ENCODE results near the gene DNAJC18.
"Not testable (repeated sequence)": the region's sequence is repeated elsewhere in the genome, so short reads cannot be mapped to it uniquely, and the experiment has no call there.

DNAJC18 gene

DNA sequence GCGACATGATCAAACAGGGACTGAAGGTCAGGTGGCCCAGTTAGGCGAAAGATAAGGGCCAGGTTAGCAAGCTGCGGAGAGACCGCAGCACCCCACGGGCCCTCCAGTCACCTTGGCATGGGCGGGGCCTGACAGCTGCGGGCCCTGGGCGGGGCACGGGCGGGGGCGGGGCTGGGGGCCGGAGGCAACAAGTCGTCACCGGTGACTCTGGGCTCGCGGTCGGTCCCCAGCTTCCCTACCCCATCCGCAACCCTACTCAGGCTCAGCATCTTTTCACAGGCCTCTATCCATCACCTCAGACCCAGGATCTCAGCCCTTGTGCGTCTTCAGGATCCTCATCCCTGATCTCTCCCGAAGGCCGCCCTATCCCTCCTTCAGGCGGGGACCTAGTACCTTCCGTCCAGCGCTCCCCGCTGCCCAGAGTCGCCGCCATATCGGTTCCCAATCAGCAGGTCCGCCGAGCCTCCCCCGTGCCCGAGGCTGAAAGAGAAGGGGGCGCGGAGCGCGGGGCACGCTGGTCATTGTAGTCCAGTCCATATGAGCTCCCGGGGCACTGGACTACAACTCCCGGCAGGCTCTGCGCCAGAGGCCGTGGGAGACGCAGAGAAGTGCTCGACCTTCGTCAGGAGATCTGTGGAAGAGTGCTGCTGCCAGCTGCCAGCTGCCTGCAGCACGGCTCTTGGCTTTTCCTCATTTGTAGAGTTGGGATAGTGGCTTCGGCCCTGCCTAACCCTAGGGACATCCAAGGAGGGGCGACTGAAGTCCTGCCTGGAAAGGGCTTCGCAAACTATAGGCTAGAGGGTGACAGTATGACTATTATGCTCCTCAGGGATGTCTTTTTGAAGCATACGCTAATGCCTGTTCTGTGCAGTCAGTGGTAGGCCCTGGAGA is at the start of gene DNAJC18:
Gene DNAJC18, minus strand, starts transcription at position 513 of the 891 bp plus-strand sequence. Its CDS starts 80 bp downstream, at position 433.
- in situ Hi-C loops (cut with MboI; ENCODE audit: low sequenced_read_pairs) = no loop called here
- Histone ChIP-seq H3K4me3 (peak within 1 kb of the TSS; percentile 88), H3K9me3 (no peaks in the 10 kb centered on the region), H3K4me1 (peaks cover 6% of the 10 kb centered on the region), H3K27me3 (ENCODE audit: low read depth) (peaks cover 4% of the 10 kb centered on the region; the same call in 1 of the 2 replicates), H3K36me3 (replicated peaks) (no peaks in the 10 kb centered on the region)
- DNase-seq (ENCODE audit: low spot score in 2 of 2) = peak; percentile 90 to 96

DNA sequence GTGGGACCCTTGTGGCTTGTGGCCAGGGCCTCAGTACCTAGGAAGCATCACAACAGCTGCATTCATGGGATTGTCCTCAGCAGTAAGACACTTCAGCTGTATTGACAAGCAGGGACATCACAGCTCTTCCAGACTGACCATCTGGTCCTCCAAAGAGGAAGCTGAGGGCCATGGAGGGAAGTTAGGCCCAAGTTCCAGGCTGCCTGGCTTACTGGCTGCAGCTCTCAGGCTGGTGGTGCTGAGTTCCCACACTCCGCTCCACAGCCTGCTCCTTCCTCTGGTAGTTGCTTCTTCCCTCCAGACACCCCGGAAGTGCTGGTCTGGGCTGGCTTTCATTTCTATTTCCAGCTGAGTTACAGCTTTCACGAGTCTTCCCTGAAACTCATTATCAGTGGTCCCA is 48.9 kb upstream of the DNAJC18 start:
- no peaks in the 10 kb centered on the region for H3K36me3 ChIP-seq (replicated peaks)
- no peak for DNase-seq (ENCODE audit: low spot score in 2 of 2)
- H3K27me3 ChIP-seq (ENCODE audit: low read depth) = no peaks in the 10 kb centered on the region
- H3K4me1 ChIP-seq = no peaks in the 10 kb centered on the region
- no peaks in the 10 kb centered on the region for H3K9me3 ChIP-seq
- H3K4me3 ChIP-seq = no peak overlapping the region
- in situ Hi-C loops (cut with MboI; ENCODE audit: low sequenced_read_pairs) = no loop called here

DNA sequence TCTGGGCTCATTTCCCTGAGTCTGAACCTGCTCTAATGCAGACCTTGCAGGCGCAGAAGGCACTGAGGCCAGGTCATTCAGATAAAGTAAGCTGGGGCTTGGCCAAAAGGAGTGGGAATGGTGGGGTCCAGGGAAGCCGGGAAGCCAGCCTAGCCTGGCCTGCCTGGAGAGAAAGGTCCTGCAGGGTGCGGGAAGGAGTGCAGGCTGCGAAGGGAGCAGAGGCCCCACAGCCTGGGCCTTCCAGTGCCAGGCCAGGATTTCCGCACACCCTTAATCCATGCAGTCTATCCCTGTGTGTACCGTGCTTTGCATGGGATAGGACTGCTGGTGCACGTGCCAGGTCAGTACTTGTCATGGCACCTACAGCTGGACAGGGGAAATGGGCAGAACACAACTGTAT is 46.9 kb upstream of the DNAJC18 start:
- in situ Hi-C loops (cut with MboI; ENCODE audit: low sequenced_read_pairs) = no loop called here
- Histone ChIP-seq H3K9me3 (no peaks in the 10 kb centered on the region), H3K27me3 (ENCODE audit: low read depth) (no peaks in the 10 kb centered on the region), H3K36me3 (replicated peaks) (no peaks in the 10 kb centered on the region), H3K4me1 (peaks cover 10% of the 10 kb centered on the region; the same call in 1 of the 2 replicates), H3K4me3 (no peak overlapping the region)
- no peak for DNase-seq (ENCODE audit: low spot score in 2 of 2)

GRCh38 chr5:139482890-139483208 is 43.5 kb upstream of the DNAJC18 start:
- H3K4me3 ChIP-seq; DNase-seq (ENCODE audit: low spot score in 2 of 2); H3K36me3 ChIP-seq (replicated peaks); H3K27me3 ChIP-seq (ENCODE audit: low read depth); H3K4me1 ChIP-seq; H3K9me3 ChIP-seq; in situ Hi-C loops (cut with MboI; ENCODE audit: low sequenced_read_pairs): not testable (repeated sequence)

GRCh38 chr5:139482050-139482889 is 42.9 kb upstream of the DNAJC18 start, which contains the start of gene STING1:
Gene STING1 (minus strand): TSS chr5:139482758. CDS start chr5:139481704, 1,054 bp downstream.
- no peaks in the 10 kb centered on the region for H3K9me3 ChIP-seq
- peak; percentile 18 to 71 for DNase-seq (ENCODE audit: low spot score in 2 of 2)
- H3K36me3 ChIP-seq (replicated peaks) = no peaks in the 10 kb centered on the region
- H3K4me3 ChIP-seq = no peak within 1 kb of the TSS
- H3K27me3 ChIP-seq (ENCODE audit: low read depth) = no peaks in the 10 kb centered on the region
- H3K4me1 ChIP-seq = peaks cover 10% of the 10 kb centered on the region; the same call in 1 of the 2 replicates
- in situ Hi-C loops (cut with MboI; ENCODE audit: low sequenced_read_pairs) = no loop called here

DNA sequence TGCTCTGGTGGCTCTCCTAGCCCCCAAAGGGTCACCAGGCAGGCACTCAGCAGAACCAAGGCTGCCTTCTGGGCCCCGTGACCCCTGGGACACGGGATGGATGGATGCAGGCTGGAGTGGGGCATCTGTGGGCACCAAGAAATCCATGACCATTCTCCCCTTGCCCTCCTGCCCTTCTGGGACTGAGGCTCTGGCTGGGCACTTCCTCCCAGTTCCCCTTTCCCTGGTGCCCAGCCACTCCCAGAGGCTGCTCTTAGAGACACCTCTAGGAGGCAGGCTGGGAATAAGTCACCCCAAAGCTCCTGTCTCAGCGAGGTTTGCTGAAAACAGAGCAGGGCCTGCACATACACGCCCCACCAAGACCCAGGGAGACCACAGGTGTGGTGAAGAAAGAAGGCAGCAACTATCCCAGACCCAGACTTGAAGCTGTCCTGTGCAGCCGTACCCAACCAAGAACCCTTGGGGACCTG is 42.3 kb upstream of the DNAJC18 start:
- H3K4me1 ChIP-seq = peaks cover 10% of the 10 kb centered on the region; the same call in 1 of the 2 replicates
- no peak for DNase-seq (ENCODE audit: low spot score in 2 of 2)
- in situ Hi-C loops (cut with MboI; ENCODE audit: low sequenced_read_pairs) = no loop called here
- H3K4me3 ChIP-seq = no peak overlapping the region
- H3K9me3 ChIP-seq = no peaks in the 10 kb centered on the region
- H3K36me3 ChIP-seq (replicated peaks) = no peaks in the 10 kb centered on the region
- no peaks in the 10 kb centered on the region for H3K27me3 ChIP-seq (ENCODE audit: low read depth)

DNA sequence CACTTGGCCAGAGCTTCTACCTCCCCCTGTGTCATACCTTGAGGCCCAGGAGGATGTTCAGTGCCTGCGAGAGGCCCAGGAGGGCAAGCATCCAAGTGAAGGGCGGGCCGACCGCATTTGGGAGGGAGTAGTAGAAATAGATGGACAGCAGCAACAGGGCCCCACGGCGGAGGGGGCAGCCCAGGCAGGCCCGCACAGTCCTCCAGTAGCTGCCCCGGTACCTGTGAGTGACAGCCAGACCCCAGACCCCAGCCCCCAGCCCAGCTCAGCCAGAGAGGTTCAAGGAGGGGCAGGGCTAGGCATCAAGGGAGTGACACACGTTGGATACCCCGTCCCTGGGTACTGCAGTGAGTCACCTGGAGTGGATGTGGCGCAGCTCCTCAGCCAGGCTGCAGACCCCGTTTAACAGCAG is 41.8 kb upstream of the DNAJC18 start:
- H3K36me3 ChIP-seq (replicated peaks) = no peaks in the 10 kb centered on the region
- no peaks in the 10 kb centered on the region for H3K9me3 ChIP-seq
- no peaks in the 10 kb centered on the region for H3K27me3 ChIP-seq (ENCODE audit: low read depth)
- DNase-seq (ENCODE audit: low spot score in 2 of 2) = no peak
- in situ Hi-C loops (cut with MboI; ENCODE audit: low sequenced_read_pairs) = no loop called here
- H3K4me3 ChIP-seq = no peak overlapping the region
- peaks cover 10% of the 10 kb centered on the region; the same call in 1 of the 2 replicates for H3K4me1 ChIP-seq

GRCh38 chr5:139479729-139480128 is 40.4 kb upstream of the DNAJC18 start:
- H3K36me3 ChIP-seq (replicated peaks); H3K4me1 ChIP-seq; H3K27me3 ChIP-seq (ENCODE audit: low read depth); in situ Hi-C loops (cut with MboI; ENCODE audit: low sequenced_read_pairs); H3K9me3 ChIP-seq; H3K4me3 ChIP-seq; DNase-seq (ENCODE audit: low spot score in 2 of 2): not testable (repeated sequence)

DNA sequence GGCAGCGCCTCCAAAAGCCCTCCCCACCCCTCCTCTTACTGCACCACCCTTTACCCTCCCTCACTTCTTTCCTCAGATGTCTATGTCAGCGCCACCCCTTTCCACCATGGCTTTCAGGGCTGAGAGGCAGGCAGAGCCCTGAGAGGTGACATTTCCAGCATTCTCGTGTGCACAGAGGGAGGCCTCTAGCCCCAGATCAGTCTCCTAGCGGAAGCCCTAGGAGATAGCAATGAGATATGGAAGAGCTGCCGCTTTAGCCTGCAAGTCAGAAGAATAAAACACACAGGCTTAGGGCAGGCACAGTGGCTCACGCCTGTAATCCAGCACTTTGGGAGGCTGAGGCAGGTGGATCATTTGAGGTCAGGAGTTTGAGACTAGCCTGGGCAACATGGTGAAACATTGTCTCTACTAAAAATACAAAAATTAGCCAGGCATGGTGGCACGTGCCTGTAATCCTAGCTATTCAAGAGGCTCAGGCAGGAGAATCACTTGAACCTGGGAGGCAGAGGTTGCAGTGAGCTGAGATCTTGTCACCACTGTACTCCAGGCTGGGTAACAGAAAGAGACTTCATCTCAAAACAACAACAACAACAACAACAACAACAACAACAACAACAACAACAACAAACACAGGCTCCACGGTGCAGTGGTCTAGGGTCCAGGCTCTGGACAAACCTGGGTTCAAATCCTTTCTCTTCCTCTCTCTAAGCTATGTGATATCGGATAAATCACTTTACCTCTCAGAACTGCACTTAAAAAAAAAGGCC is 39.5 kb upstream of the DNAJC18 start:
- H3K9me3 ChIP-seq; H3K27me3 ChIP-seq (ENCODE audit: low read depth); DNase-seq (ENCODE audit: low spot score in 2 of 2); H3K36me3 ChIP-seq (replicated peaks); H3K4me3 ChIP-seq; in situ Hi-C loops (cut with MboI; ENCODE audit: low sequenced_read_pairs); H3K4me1 ChIP-seq: not testable (repeated sequence)

DNA sequence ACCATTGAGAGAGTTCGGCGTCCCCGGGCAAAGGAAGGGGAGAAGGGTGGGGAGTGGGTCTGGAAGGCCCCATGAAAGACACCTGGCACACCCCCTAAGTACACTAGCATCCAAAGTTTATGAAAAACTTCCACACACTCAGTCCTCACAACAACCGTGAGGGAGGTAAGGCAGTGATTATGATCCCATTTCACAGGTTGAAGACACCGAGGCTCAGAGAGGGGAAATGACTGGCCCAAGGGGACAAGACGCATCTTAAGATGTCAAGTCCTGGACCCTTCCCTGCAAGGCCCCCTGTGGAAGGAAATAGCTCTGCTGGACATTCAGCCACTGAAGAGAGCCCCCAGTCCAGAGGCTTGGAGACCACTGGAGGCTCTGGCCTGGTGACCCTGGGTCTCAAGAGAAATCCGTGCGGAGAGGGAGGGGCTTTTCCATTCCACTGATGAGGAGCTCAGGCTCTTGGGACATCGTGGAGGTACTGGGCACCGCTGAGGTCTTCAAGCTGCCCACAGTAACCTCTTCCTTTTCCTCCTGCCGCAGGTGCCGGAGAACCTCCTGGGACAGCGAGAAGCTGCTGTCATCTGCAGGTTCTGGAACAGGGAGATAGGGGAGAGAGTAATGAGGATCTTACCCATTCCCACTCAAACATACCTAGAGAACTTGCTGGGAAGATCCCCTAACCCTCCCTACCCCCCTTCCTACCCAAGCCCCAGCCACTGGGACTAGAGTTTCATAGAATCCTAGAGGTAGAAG is 36.7 kb upstream of the DNAJC18 start:
- H3K27me3 ChIP-seq (ENCODE audit: low read depth) = no peaks in the 10 kb centered on the region
- H3K4me3 ChIP-seq = no peak overlapping the region
- no peaks in the 10 kb centered on the region for H3K9me3 ChIP-seq
- no peaks in the 10 kb centered on the region for H3K4me1 ChIP-seq
- in situ Hi-C loops (cut with MboI; ENCODE audit: low sequenced_read_pairs) = no loop called here
- no peak for DNase-seq (ENCODE audit: low spot score in 2 of 2)
- no peaks in the 10 kb centered on the region for H3K36me3 ChIP-seq (replicated peaks)

DNA sequence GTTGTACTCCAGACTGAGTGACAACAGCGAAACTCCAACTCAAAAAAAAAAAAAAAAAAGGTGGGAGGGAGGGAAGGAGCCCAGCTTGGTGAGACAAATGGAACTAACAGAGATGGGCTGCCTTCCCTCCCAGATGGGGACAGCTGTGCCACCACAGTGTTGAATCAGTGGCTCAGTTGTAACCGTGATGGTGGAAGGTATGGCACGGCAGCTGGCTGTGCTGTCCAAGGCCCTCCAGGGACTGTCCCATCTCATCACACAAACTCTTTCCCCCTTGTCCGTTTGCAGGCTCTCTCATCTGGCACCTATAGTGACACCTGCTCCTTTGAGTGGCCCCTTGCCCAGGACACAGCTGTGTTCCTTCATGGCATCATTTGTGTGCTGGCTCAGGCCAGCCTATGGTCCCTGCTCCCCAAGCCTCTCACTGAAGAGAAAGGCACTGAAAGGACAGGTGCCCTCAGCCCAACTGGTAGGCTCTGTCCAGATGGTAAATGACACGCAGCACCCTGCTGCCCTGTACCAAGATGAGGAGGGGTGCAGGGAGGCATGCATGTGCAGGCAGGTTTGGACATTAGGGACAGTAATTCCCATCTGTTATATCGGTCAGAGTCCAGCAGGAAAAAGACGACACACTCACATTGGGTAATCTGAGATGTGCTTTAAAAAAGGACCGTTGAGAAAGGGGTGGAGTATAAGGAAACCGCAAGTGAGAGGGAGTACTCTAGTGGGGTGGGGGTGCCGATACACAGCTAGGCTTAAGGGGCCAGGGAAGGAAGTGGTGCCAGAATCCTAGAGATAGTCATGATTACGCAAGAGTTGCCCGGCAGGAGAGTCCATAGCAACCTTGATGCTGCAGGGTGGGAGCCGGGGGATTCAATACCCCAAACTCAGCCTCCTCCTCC is 35.8 kb upstream of the DNAJC18 start:
- no peaks in the 10 kb centered on the region for H3K4me1 ChIP-seq
- H3K27me3 ChIP-seq (ENCODE audit: low read depth) = no peaks in the 10 kb centered on the region
- in situ Hi-C loops (cut with MboI; ENCODE audit: low sequenced_read_pairs) = no loop called here
- no peak overlapping the region for H3K4me3 ChIP-seq
- H3K9me3 ChIP-seq = no peaks in the 10 kb centered on the region
- no peaks in the 10 kb centered on the region for H3K36me3 ChIP-seq (replicated peaks)
- no peak for DNase-seq (ENCODE audit: low spot score in 2 of 2)

DNA sequence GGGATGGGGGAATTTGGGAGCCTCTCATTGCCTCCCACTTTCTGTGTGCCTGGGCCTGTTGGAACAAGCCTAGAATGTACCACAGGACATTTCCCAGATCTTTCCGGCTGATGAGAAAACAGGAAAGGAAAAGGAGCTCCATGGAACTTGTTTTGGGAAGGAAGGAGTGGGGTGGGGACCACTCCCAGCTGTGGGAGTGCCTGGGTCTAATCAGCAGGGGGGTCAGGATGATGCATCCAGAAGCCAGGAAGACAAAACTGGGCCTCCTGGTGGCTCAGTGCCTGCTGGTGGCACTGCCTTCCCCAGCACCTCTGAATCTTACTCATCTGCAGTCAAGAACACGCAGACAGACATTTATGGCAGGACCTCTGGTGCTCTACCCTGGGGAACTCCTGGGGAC is 34.2 kb upstream of the DNAJC18 start:
- Histone ChIP-seq H3K27me3 (ENCODE audit: low read depth) (no peaks in the 10 kb centered on the region), H3K36me3 (replicated peaks) (no peaks in the 10 kb centered on the region), H3K9me3 (no peaks in the 10 kb centered on the region), H3K4me1 (no peaks in the 10 kb centered on the region), H3K4me3 (no peak overlapping the region)
- in situ Hi-C loops (cut with MboI; ENCODE audit: low sequenced_read_pairs) = no loop called here
- DNase-seq (ENCODE audit: low spot score in 2 of 2) = no peak
